C4-2B (cell line): ENCODE measurements around the gene ITGB4.

Experiments
- ZFX ChIP-seq: fragments of 450-650 bp; IDR thresholded peaks from 2 replicates; pipeline ENCODE4 v1.6.1; 2017
- TF ChIP-seq, protein P1 (sequence below): fragments of 450-650 bp; conservative IDR thresholded peaks from 2 replicates; pipeline ENCODE4 v1.5.1; 2017; ENCODE audit warnings: mild to moderate bottlenecking

DNA sequence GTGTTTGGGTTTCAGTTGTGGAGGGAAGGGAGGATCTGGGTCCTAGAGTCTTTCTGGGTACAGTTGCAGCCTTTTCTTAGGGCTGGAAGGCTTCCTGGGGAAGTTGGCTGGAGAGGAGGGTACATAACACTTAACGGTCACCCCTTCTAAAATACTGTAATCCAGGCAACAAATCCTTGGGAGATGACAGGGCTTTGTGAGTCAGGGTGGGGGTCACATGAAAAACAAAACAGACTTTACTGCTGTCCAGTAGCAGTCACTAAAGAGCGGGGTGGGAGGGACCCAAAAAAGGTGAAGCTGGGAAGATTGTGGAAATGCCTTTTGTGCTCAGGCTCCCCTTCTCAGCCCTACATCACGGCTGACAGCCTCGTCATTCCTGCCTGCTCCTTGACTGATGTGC lies 47.8 kb upstream of the ITGB4 start:
- TF ChIP-seq, protein P1, sequence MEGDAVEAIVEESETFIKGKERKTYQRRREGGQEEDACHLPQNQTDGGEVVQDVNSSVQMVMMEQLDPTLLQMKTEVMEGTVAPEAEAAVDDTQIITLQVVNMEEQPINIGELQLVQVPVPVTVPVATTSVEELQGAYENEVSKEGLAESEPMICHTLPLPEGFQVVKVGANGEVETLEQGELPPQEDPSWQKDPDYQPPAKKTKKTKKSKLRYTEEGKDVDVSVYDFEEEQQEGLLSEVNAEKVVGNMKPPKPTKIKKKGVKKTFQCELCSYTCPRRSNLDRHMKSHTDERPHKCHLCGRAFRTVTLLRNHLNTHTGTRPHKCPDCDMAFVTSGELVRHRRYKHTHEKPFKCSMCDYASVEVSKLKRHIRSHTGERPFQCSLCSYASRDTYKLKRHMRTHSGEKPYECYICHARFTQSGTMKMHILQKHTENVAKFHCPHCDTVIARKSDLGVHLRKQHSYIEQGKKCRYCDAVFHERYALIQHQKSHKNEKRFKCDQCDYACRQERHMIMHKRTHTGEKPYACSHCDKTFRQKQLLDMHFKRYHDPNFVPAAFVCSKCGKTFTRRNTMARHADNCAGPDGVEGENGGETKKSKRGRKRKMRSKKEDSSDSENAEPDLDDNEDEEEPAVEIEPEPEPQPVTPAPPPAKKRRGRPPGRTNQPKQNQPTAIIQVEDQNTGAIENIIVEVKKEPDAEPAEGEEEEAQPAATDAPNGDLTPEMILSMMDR, result no peak
- TF ChIP-seq ZFX, result no peak
